Activated naive CD8-positive, alpha-beta T cell treated with anti-CD3 and anti-CD28 coated beads, Interleukin-2, amount 10 ng/mL, durations not matched to agents 7 days and 5 days (primary cell): ENCODE results near the gene RNF4. TPM values are rescaled to one million over a fixed set of nuclear protein-coding genes. Genes with fewer than 3 reads are reported as not detected.

ENCODE experiments used
- ATAC-seq: fragments of 150-1000 bp; cut with Tn5 transposase; one replicate; pipeline ENCODE4 v1.10.0; 2021; ENCODE audit warnings: low read depth, moderate library complexity
- POLR2A ChIA-PET: fragments of 350-600 bp; sonication (Branson Sonifier 250); formaldehyde crosslinking; loops from one replicate; lab custom pipeline; 2021; ENCODE audit warnings: antibody characterized with exemption; lab: Charles Lee
- DNase-seq: peaks from one replicate; pipeline ENCODE4 v3.0.0; 2021
- H3K27ac Mint-ChIP-seq: one replicate; pipeline ENCODE4 v1.8.0; 2022; ENCODE audit warnings: mild to moderate bottlenecking, mixed read lengths
- H3K27me3 Mint-ChIP-seq: one replicate; pipeline ENCODE4 v1.8.0; 2022; ENCODE audit warnings: mild to moderate bottlenecking, moderate library complexity, mixed read lengths
- H3K36me3 Mint-ChIP-seq: one replicate; pipeline ENCODE4 v1.8.0; 2021; ENCODE audit warnings: mild to moderate bottlenecking, mixed read lengths
- H3K4me1 Mint-ChIP-seq: one replicate; pipeline ENCODE4 v1.8.0; 2021; ENCODE audit warnings: mixed read lengths
- H3K4me3 Mint-ChIP-seq: one replicate; pipeline ENCODE4 v1.8.0; 2022; ENCODE audit warnings: mild to moderate bottlenecking, moderate library complexity, mixed read lengths
- H3K9me3 Mint-ChIP-seq: one replicate; pipeline ENCODE4 v1.8.0; 2021; ENCODE audit warnings: mixed read lengths
- total RNA-seq, 2 experiments: library from RNA; stranded (reverse); gene quantifications; one replicate each; pipeline ENCODE4 v1.2.3, GENCODE V29; 2021

The RNF4 gene
- total RNA-seq, 2 experiments from 2014 or later, result 103 to 109 TPM

- Mint-ChIP-seq H3K36me3 (peaks cover 26% of the 10 kb centered on the region), H3K27me3 (no peaks in the 10 kb centered on the region), H3K4me1 (peaks cover 32% of the 10 kb centered on the region), H3K9me3 (no peaks in the 10 kb centered on the region), H3K27ac (no peak overlapping the region), H3K4me3 (no peak overlapping the region)
- POLR2A ChIA-PET, result interaction anchor here (0.5 kb wide), 1 partner anchor 35 kb away, joined by 3 read pairs; no protein-coding TSS in a partner anchor
- no peak for ATAC-seq
- DNase-seq, result no peak
Observed at GRCh38 chr4:2489841-2490552, 21.1 kb downstream of the RNF4 start.

GRCh38 chr4:2492970-2493369 lies 24.1 kb downstream of the RNF4 start:
- no peak for ATAC-seq
- H3K9me3 Mint-ChIP-seq, result no peaks in the 10 kb centered on the region
- H3K27me3 Mint-ChIP-seq, result no peaks in the 10 kb centered on the region
- POLR2A ChIA-PET, result interaction anchor here (0.5 kb wide), 1 partner anchor 88 kb away, joined by 3 read pairs; no protein-coding TSS in a partner anchor
- H3K36me3 Mint-ChIP-seq, result peaks cover 34% of the 10 kb centered on the region
- no peak overlapping the region for H3K27ac Mint-ChIP-seq
- no peak overlapping the region for H3K4me3 Mint-ChIP-seq
- DNase-seq, result no peak
- peaks cover 15% of the 10 kb centered on the region for H3K4me1 Mint-ChIP-seq

GRCh38 chr4:2494992-2495391 lies 26.1 kb downstream of the RNF4 start:
- ATAC-seq (no peak), DNase-seq (no peak)
- H3K4me3 Mint-ChIP-seq, result no peak overlapping the region
- H3K9me3 Mint-ChIP-seq, result no peaks in the 10 kb centered on the region
- no peak overlapping the region for H3K27ac Mint-ChIP-seq
- no peaks in the 10 kb centered on the region for H3K27me3 Mint-ChIP-seq
- H3K4me1 Mint-ChIP-seq, result peaks cover 11% of the 10 kb centered on the region
- H3K36me3 Mint-ChIP-seq, result peaks cover 36% of the 10 kb centered on the region
- POLR2A ChIA-PET, result interaction anchor here (0.9 kb wide), 1 partner anchor 10 kb away, joined by 3 read pairs; no protein-coding TSS in a partner anchor

- DNase-seq (no peak), ATAC-seq (no peak)
- H3K4me1 Mint-ChIP-seq, result peaks cover 10% of the 10 kb centered on the region
- H3K27ac Mint-ChIP-seq, result no peak overlapping the region
- no peak overlapping the region for H3K4me3 Mint-ChIP-seq
- peaks cover 39% of the 10 kb centered on the region for H3K36me3 Mint-ChIP-seq
- no peaks in the 10 kb centered on the region for H3K9me3 Mint-ChIP-seq
- POLR2A ChIA-PET, result no interaction called here
- no peaks in the 10 kb centered on the region for H3K27me3 Mint-ChIP-seq
Observed at GRCh38 chr4:2497324-2497723, 28.4 kb downstream of the RNF4 start.

- Mint-ChIP-seq H3K36me3 (peaks cover 35% of the 10 kb centered on the region), H3K9me3 (no peaks in the 10 kb centered on the region), H3K4me3 (no peak overlapping the region), H3K4me1 (peaks cover 9% of the 10 kb centered on the region), H3K27ac (no peak overlapping the region), H3K27me3 (no peaks in the 10 kb centered on the region)
- ATAC-seq, result no peak
- no peak for DNase-seq
- POLR2A ChIA-PET, result no interaction called here
Observed at GRCh38 chr4:2497931-2498330, 29.0 kb downstream of the RNF4 start.

- H3K9me3 Mint-ChIP-seq, result no peaks in the 10 kb centered on the region
- ATAC-seq, result no peak
- no peak overlapping the region for H3K27ac Mint-ChIP-seq
- peaks cover 6% of the 10 kb centered on the region for H3K4me1 Mint-ChIP-seq
- DNase-seq, result no peak
- H3K27me3 Mint-ChIP-seq, result no peaks in the 10 kb centered on the region
- POLR2A ChIA-PET, result no interaction called here
- no peak overlapping the region for H3K4me3 Mint-ChIP-seq
- peaks cover 35% of the 10 kb centered on the region for H3K36me3 Mint-ChIP-seq
Observed at GRCh38 chr4:2500547-2500946, 31.6 kb downstream of the RNF4 start.

GRCh38 chr4:2501034-2501594 lies 32.2 kb downstream of the RNF4 start:
- no peak for DNase-seq
- POLR2A ChIA-PET, result no interaction called here
- no peaks in the 10 kb centered on the region for H3K9me3 Mint-ChIP-seq
- no peak overlapping the region for H3K27ac Mint-ChIP-seq
- peaks cover 35% of the 10 kb centered on the region for H3K36me3 Mint-ChIP-seq
- H3K4me3 Mint-ChIP-seq, result no peak overlapping the region
- ATAC-seq, result no peak
- no peaks in the 10 kb centered on the region for H3K27me3 Mint-ChIP-seq
- H3K4me1 Mint-ChIP-seq, result peaks cover 6% of the 10 kb centered on the region

- ATAC-seq, result no peak
- Mint-ChIP-seq H3K9me3 (no peaks in the 10 kb centered on the region), H3K36me3 (peaks cover 32% of the 10 kb centered on the region), H3K4me1 (peaks cover 1% of the 10 kb centered on the region), H3K27ac (no peak overlapping the region), H3K27me3 (no peaks in the 10 kb centered on the region), H3K4me3 (no peak overlapping the region)
- POLR2A ChIA-PET, result no interaction called here
- no peak for DNase-seq
Observed at GRCh38 chr4:2503809-2504208, 34.9 kb downstream of the RNF4 start.

- Mint-ChIP-seq H3K27ac (no peak overlapping the region), H3K4me3 (no peak overlapping the region), H3K4me1 (peaks cover 5% of the 10 kb centered on the region), H3K9me3 (no peaks in the 10 kb centered on the region), H3K27me3 (no peaks in the 10 kb centered on the region), H3K36me3 (peaks cover 19% of the 10 kb centered on the region)
- ATAC-seq (no peak), DNase-seq (no peak)
- POLR2A ChIA-PET, result no interaction called here
Observed at GRCh38 chr4:2507259-2507658, 38.4 kb downstream of the RNF4 start.

GRCh38 chr4:2507855-2508254 lies 38.9 kb downstream of the RNF4 start:
- no peak for DNase-seq
- H3K27me3 Mint-ChIP-seq, result no peaks in the 10 kb centered on the region
- H3K4me1 Mint-ChIP-seq, result peaks cover 5% of the 10 kb centered on the region
- peaks cover 19% of the 10 kb centered on the region for H3K36me3 Mint-ChIP-seq
- no peak overlapping the region for H3K4me3 Mint-ChIP-seq
- POLR2A ChIA-PET, result no interaction called here
- no peak overlapping the region for H3K27ac Mint-ChIP-seq
- H3K9me3 Mint-ChIP-seq, result no peaks in the 10 kb centered on the region
- no peak for ATAC-seq

- H3K27me3 Mint-ChIP-seq, result no peaks in the 10 kb centered on the region
- no peak for DNase-seq
- ATAC-seq, result no peak
- H3K4me1 Mint-ChIP-seq, result peaks cover 5% of the 10 kb centered on the region
- H3K27ac Mint-ChIP-seq, result peak overlapping the region; percentile 25
- no peaks in the 10 kb centered on the region for H3K9me3 Mint-ChIP-seq
- no peak overlapping the region for H3K4me3 Mint-ChIP-seq
- peaks cover 23% of the 10 kb centered on the region for H3K36me3 Mint-ChIP-seq
- POLR2A ChIA-PET, result no interaction called here
Observed at GRCh38 chr4:2510351-2511259, 41.7 kb downstream of the RNF4 start.

GRCh38 chr4:2511645-2512131 lies 42.8 kb downstream of the RNF4 start:
- H3K4me1 Mint-ChIP-seq, result peaks cover 4% of the 10 kb centered on the region
- no peak overlapping the region for H3K4me3 Mint-ChIP-seq
- no peaks in the 10 kb centered on the region for H3K27me3 Mint-ChIP-seq
- H3K36me3 Mint-ChIP-seq, result peaks cover 20% of the 10 kb centered on the region
- no peak for DNase-seq
- H3K27ac Mint-ChIP-seq, result no peak overlapping the region
- no peak for ATAC-seq
- POLR2A ChIA-PET, result interaction anchor here (0.6 kb wide), 1 partner anchor 9 kb away, joined by 5 read pairs; no protein-coding TSS in a partner anchor
- no peaks in the 10 kb centered on the region for H3K9me3 Mint-ChIP-seq
